ENCODE measurements around the gene ZNF277. TPM values are rescaled to one million over a fixed set of nuclear protein-coding genes. Genes with fewer than 3 reads are reported as not detected.

ZNF277 gene
- total RNA-seq, 3 donors from 2014 or later, result 30.8 to 38.3 (median 34.2) TPM

DNA sequence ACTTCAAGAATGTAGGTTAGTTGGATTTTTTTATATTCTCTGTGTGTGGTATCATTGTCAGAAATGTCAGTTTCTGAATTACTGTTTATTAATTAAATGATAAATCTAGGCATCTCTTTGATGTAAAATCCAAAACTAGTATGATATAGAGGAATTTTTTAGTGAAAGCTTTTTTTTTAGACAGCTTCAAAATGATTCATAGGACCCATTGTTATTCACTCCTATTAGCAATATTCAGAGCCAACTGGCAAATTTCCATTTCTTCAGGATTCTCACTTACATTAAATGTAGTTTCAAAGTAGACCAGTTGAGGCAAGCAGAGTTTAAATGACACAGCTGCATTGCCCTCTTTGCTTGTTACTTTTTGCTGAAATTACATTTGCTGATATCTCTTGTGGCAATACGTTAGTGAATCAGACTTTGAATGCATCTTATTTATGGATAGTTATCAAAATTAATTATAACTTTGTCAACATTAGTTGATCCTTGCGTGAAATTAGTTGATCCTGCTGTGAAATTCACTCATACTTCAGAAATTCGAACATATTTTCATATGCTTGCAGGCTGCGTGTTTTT is 20.3 kb downstream of the ZNF277 start:
- intact Hi-C loops (cut with DNase I; ENCODE audit: low total_unique reads), result no loop called here
- no peak overlapping the region for H3K4me3 ChIP-seq
- no peaks in the 10 kb centered on the region for H3K36me3 ChIP-seq
- DNase-seq (ENCODE audit: low spot score in 2 of 2), result no peak
- no peaks in the 10 kb centered on the region for H3K27me3 ChIP-seq
- H3K9me3 ChIP-seq, result no peaks in the 10 kb centered on the region
- no peaks in the 10 kb centered on the region for H3K4me1 ChIP-seq
- TF ChIP-seq, protein P1, sequence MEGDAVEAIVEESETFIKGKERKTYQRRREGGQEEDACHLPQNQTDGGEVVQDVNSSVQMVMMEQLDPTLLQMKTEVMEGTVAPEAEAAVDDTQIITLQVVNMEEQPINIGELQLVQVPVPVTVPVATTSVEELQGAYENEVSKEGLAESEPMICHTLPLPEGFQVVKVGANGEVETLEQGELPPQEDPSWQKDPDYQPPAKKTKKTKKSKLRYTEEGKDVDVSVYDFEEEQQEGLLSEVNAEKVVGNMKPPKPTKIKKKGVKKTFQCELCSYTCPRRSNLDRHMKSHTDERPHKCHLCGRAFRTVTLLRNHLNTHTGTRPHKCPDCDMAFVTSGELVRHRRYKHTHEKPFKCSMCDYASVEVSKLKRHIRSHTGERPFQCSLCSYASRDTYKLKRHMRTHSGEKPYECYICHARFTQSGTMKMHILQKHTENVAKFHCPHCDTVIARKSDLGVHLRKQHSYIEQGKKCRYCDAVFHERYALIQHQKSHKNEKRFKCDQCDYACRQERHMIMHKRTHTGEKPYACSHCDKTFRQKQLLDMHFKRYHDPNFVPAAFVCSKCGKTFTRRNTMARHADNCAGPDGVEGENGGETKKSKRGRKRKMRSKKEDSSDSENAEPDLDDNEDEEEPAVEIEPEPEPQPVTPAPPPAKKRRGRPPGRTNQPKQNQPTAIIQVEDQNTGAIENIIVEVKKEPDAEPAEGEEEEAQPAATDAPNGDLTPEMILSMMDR (IDR thresholded peaks at IDR 0.05), result no peak
- TF ChIP-seq POLR2A (IDR thresholded peaks at IDR 0.05) (no peak), POLR2AphosphoS5 (IDR thresholded peaks at IDR 0.05) (no peak)
- H3K27ac ChIP-seq, result no peak overlapping the region

DNA sequence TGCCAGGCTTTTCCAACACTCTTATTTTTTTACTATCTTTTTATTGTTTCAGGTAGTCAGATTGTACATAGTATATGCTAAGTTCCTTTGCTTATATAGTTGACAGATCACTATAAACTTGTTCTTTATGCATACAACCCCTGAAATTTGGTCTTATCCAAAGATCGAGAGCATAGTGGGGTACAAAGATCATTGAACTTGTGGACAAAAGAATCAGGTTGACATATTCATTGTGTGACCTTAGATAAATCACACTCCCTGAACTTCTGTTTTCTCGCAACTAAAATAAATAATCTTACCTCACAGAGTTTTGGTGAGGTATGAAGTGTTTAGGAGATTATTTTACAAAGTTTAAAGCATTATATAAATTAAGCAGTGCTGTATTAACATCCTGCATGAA is 22.1 kb downstream of the ZNF277 start:
- Histone ChIP-seq H3K27ac (no peak overlapping the region), H3K9me3 (no peaks in the 10 kb centered on the region), H3K4me3 (no peak overlapping the region), H3K27me3 (no peaks in the 10 kb centered on the region), H3K4me1 (no peaks in the 10 kb centered on the region), H3K36me3 (no peaks in the 10 kb centered on the region)
- intact Hi-C loops (cut with DNase I; ENCODE audit: low total_unique reads), result no loop called here
- DNase-seq (ENCODE audit: low spot score in 2 of 2), result no peak
- TF ChIP-seq POLR2AphosphoS5 (IDR thresholded peaks at IDR 0.05) (no peak), POLR2A (IDR thresholded peaks at IDR 0.05) (no peak)
- TF ChIP-seq, protein P1 (IDR thresholded peaks at IDR 0.05), result no peak

DNA sequence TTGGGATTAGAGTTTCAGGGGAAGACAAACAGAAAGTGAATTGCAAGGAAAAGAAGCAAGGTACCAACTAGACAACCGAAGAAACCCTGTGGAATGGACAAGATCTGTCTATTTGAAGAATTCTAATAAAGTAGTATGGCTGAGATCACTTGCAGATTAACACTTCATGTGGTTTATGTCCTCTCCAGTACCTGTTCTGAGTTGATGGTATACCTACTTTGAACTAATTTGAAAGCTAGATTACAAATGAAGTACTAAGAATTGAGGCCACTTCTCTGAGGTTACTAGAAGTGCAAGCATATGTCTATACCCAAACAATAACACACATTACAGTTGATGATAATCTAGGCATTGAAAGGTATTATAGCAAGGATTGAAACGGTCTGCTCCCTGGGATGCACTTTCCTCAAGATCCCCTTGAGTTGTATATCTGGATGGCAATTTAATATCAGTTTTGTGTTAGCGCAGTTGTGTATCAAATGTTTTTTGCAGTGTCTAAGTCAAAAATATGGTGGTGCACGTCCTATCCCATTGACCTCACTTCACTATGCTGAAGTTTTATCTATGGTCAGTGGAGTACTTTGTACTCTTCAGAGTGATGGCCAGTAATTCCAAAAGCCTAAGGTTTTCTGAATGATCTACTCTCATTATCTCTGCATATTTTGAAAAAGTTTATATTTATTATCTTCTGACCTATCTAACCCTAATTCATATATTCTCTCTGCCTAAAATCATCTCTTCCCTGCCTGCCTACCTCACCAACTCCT is 25.9 kb downstream of the ZNF277 start:
- H3K36me3 ChIP-seq, result no peaks in the 10 kb centered on the region
- H3K4me1 ChIP-seq, result no peaks in the 10 kb centered on the region
- no peak overlapping the region for H3K4me3 ChIP-seq
- TF ChIP-seq POLR2AphosphoS5 (IDR thresholded peaks at IDR 0.05) (no peak), POLR2A (IDR thresholded peaks at IDR 0.05) (no peak)
- TF ChIP-seq, protein P1 (IDR thresholded peaks at IDR 0.05), result no peak
- H3K9me3 ChIP-seq, result no peaks in the 10 kb centered on the region
- H3K27me3 ChIP-seq, result no peaks in the 10 kb centered on the region
- intact Hi-C loops (cut with DNase I; ENCODE audit: low total_unique reads), result no loop called here
- DNase-seq (ENCODE audit: low spot score in 2 of 2), result no peak
- no peak overlapping the region for H3K27ac ChIP-seq

DNA sequence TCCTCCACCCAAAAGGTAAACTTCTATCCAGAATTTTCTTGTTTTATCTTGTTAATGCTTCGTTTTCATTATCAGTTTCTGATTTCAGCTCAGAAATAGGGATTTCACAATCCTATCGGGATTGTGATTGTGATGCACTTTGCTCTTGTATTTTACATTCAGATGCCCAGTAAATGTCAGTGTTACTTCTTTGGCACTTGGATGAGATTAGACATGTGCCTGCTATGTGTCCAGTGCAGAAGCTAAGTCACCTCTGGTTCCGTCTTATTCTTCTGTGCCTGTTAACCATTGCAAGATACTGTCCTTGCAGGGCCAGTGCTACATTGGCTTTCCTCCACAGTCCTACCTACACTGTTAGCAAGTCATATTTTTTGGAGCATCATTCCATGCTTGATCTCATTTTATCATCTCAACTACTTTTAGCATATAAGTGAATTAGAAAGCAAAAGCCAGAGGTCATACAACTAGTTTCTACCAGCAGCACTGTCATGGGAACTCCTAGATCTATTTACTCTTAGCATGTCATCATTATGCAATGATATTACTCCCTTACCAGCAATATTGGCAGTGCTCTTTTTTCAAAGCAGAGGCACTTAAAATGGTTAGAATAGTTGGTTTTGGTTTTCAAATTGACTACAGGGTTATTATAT is 26.7 kb downstream of the ZNF277 start:
- TF ChIP-seq POLR2AphosphoS5 (IDR thresholded peaks at IDR 0.05) (no peak), POLR2A (IDR thresholded peaks at IDR 0.05) (no peak)
- TF ChIP-seq, protein P1 (IDR thresholded peaks at IDR 0.05), result no peak
- intact Hi-C loops (cut with DNase I; ENCODE audit: low total_unique reads), result no loop called here

DNA sequence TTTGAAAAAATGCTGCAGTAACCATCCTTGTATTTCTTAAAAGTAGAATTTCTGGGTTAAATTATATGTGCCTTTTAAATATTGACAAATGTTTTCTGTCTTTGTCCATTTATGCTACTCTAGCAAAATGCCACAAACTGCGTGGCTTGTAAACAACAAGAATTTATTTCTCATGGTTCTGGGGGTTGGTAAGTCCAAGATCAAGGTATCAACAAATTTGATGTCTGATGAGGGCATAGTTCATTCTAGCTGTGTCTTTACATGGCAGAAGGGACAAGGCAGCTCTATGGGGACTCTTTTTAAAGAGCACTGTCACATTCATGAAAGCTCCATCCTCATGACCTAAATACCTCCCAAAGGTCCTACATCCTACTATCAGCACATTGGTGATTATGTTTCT is 27.7 kb downstream of the ZNF277 start:
- intact Hi-C loops (cut with DNase I; ENCODE audit: low total_unique reads), result no loop called here
- no peaks in the 10 kb centered on the region for H3K4me1 ChIP-seq
- H3K36me3 ChIP-seq, result no peaks in the 10 kb centered on the region
- TF ChIP-seq, protein P1 (IDR thresholded peaks at IDR 0.05), result no peak
- no peak for TF ChIP-seq POLR2A (IDR thresholded peaks at IDR 0.05)
- no peak for TF ChIP-seq POLR2AphosphoS5 (IDR thresholded peaks at IDR 0.05)
- no peak overlapping the region for H3K27ac ChIP-seq
- H3K4me3 ChIP-seq, result no peak overlapping the region
- DNase-seq (ENCODE audit: low spot score in 2 of 2), result no peak
- no peaks in the 10 kb centered on the region for H3K9me3 ChIP-seq
- H3K27me3 ChIP-seq, result no peaks in the 10 kb centered on the region

More for the DNA sequence above, 26.7 kb downstream of the ZNF277 start:
- H3K27me3 ChIP-seq, result no peaks in the 10 kb centered on the region
- no peak for DNase-seq (ENCODE audit: low spot score in 2 of 2)
- no peak overlapping the region for H3K27ac ChIP-seq
- no peaks in the 10 kb centered on the region for H3K9me3 ChIP-seq
- no peaks in the 10 kb centered on the region for H3K4me1 ChIP-seq
- no peak overlapping the region for H3K4me3 ChIP-seq
- H3K36me3 ChIP-seq, result no peaks in the 10 kb centered on the region
